GM12891 (cell line): ENCODE data around the gene ARHGAP40.
"Not testable (repeated sequence)": the region's sequence is repeated elsewhere in the genome, so short reads cannot be mapped to it uniquely, and the experiment has no call there.

Source experiments
- POLR2A ChIP-seq: IDR thresholded peaks from 2 replicates; pipeline ENCODE4 v1.6.1; 2011; ENCODE audit warnings: low read depth, low read length, control low read depth
- SPI1 ChIP-seq: IDR thresholded peaks from 2 replicates; pipeline ENCODE4 v1.6.1; 2011; ENCODE audit warnings: low read depth, low read length, control low read depth

DNA sequence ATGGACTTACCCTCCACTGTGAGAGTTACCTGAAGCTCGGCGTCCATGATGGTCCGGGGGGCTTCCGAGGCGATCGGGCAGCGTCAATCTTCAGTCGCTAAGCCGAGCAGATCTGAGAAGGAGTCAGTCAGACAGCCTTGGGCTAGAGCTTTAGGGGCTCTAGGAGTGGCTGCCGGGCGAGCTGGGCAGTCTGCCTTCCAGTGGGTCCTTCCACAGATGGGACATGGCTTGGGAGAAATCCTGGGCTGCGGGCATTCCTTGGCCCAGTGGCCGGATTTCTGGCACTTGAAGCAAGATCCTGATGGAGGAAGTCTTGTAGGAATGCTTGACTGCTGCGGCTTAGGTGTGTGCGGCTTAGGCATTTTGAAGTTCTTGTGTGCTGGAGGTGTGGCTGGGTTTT, 5.7 kb upstream of the ARHGAP40 start:
- not testable (repeated sequence) for TF ChIP-seq POLR2A, SPI1
